ENCODE results near the gene DNTTIP2.

The DNTTIP2 gene

Small RNAs within 50 kb of the gene (small RNA-seq; reads per million reads assigned to genes)
- 0 reads per million in 2 experiments for gene AL117351.2
- gene MIR760: 0.10 to 0.40 reads per million in 2 experiments

Data from SK-N-DZ (cell line).